ENCODE measurements around the gene PGGT1B.

Gene PGGT1B

GRCh38 chr5:115190388-115190787 is 72.3 kb downstream of the PGGT1B start:
- Histone ChIP-seq H3K27me3 (ENCODE audit: insufficient read depth, low read length, poor library complexity, severe bottlenecking) (no peaks in the 10 kb centered on the region), H3K9ac (ENCODE audit: low read depth, low read length, poor library complexity, severe bottlenecking) (no peak overlapping the region), H4K20me1 (ENCODE audit: insufficient read depth, low read length, poor library complexity, severe bottlenecking) (no peaks in the 10 kb centered on the region), H3K79me2 (ENCODE audit: insufficient read depth, low read length) (no peaks in the 10 kb centered on the region), H3F3A (ENCODE audit: low read depth) (no peaks in the 10 kb centered on the region), H3K4me2 (ENCODE audit: low read depth, low read length, poor library complexity, severe bottlenecking) (no peak overlapping the region), H3K4me1 (ENCODE audit: insufficient read depth, low read length, poor library complexity, severe bottlenecking) (no peaks in the 10 kb centered on the region), H2AFZ (ENCODE audit: low read length) (no peak overlapping the region), H3K36me3 (ENCODE audit: insufficient read depth, low read length) (no peaks in the 10 kb centered on the region), H3K4me3 (ENCODE audit: low read length, poor library complexity, severe bottlenecking) (no peak overlapping the region), H3K9me3 (ENCODE audit: insufficient read depth, low read depth, low read length) (no peaks in the 10 kb centered on the region), H3K9me2 (replicated peaks; ENCODE audit: low read depth, low read length) (no peaks in the 10 kb centered on the region)
- TF ChIP-seq EZH2phosphoT487 (IDR thresholded peaks at IDR 0.05; ENCODE audit: borderline replicate concordance): no peak
- TF ChIP-seq, protein P1, sequence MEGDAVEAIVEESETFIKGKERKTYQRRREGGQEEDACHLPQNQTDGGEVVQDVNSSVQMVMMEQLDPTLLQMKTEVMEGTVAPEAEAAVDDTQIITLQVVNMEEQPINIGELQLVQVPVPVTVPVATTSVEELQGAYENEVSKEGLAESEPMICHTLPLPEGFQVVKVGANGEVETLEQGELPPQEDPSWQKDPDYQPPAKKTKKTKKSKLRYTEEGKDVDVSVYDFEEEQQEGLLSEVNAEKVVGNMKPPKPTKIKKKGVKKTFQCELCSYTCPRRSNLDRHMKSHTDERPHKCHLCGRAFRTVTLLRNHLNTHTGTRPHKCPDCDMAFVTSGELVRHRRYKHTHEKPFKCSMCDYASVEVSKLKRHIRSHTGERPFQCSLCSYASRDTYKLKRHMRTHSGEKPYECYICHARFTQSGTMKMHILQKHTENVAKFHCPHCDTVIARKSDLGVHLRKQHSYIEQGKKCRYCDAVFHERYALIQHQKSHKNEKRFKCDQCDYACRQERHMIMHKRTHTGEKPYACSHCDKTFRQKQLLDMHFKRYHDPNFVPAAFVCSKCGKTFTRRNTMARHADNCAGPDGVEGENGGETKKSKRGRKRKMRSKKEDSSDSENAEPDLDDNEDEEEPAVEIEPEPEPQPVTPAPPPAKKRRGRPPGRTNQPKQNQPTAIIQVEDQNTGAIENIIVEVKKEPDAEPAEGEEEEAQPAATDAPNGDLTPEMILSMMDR (conservative IDR thresholded peaks at IDR 0.05; ENCODE audit: low read length): no peak

GRCh38 chr5:115189866-115190265 is 72.8 kb downstream of the PGGT1B start:
- Histone ChIP-seq H2AFZ (ENCODE audit: low read length) (no peak overlapping the region), H3K4me2 (ENCODE audit: low read depth, low read length, poor library complexity, severe bottlenecking) (no peak overlapping the region), H3K4me1 (ENCODE audit: insufficient read depth, low read length, poor library complexity, severe bottlenecking) (no peaks in the 10 kb centered on the region), H3K9ac (ENCODE audit: low read depth, low read length, poor library complexity, severe bottlenecking) (no peak overlapping the region), H3K36me3 (ENCODE audit: insufficient read depth, low read length) (no peaks in the 10 kb centered on the region), H4K20me1 (ENCODE audit: insufficient read depth, low read length, poor library complexity, severe bottlenecking) (no peaks in the 10 kb centered on the region), H3K9me2 (replicated peaks; ENCODE audit: low read depth, low read length) (no peaks in the 10 kb centered on the region), H3K27me3 (ENCODE audit: insufficient read depth, low read length, poor library complexity, severe bottlenecking) (no peaks in the 10 kb centered on the region), H3K9me3 (ENCODE audit: insufficient read depth, low read depth, low read length) (no peaks in the 10 kb centered on the region), H3F3A (ENCODE audit: low read depth) (no peaks in the 10 kb centered on the region), H3K79me2 (ENCODE audit: insufficient read depth, low read length) (no peaks in the 10 kb centered on the region), H3K4me3 (ENCODE audit: low read length, poor library complexity, severe bottlenecking) (no peak overlapping the region)
- TF ChIP-seq EZH2phosphoT487 (IDR thresholded peaks at IDR 0.05; ENCODE audit: borderline replicate concordance): no peak
- TF ChIP-seq, protein P1 (conservative IDR thresholded peaks at IDR 0.05; ENCODE audit: low read length): no peak

- no peaks in the 10 kb centered on the region for H3K9me2 ChIP-seq (replicated peaks; ENCODE audit: low read depth, low read length)
- no peaks in the 10 kb centered on the region for H4K20me1 ChIP-seq (ENCODE audit: insufficient read depth, low read length, poor library complexity, severe bottlenecking)
- H3K36me3 ChIP-seq (ENCODE audit: insufficient read depth, low read length): no peaks in the 10 kb centered on the region
- H2AFZ ChIP-seq (ENCODE audit: low read length): no peak overlapping the region
- no peak overlapping the region for H3K4me3 ChIP-seq (ENCODE audit: low read length, poor library complexity, severe bottlenecking)
- no peaks in the 10 kb centered on the region for H3K27me3 ChIP-seq (ENCODE audit: insufficient read depth, low read length, poor library complexity, severe bottlenecking)
- H3K9me3 ChIP-seq (ENCODE audit: insufficient read depth, low read depth, low read length): no peaks in the 10 kb centered on the region
- H3F3A ChIP-seq (ENCODE audit: low read depth): no peaks in the 10 kb centered on the region
- H3K4me1 ChIP-seq (ENCODE audit: insufficient read depth, low read length, poor library complexity, severe bottlenecking): no peaks in the 10 kb centered on the region
- TF ChIP-seq EZH2phosphoT487 (IDR thresholded peaks at IDR 0.05; ENCODE audit: borderline replicate concordance): no peak
- TF ChIP-seq, protein P1 (conservative IDR thresholded peaks at IDR 0.05; ENCODE audit: low read length): no peak
- H3K4me2 ChIP-seq (ENCODE audit: low read depth, low read length, poor library complexity, severe bottlenecking): no peak overlapping the region
- no peak overlapping the region for H3K9ac ChIP-seq (ENCODE audit: low read depth, low read length, poor library complexity, severe bottlenecking)
- H3K79me2 ChIP-seq (ENCODE audit: insufficient read depth, low read length): no peaks in the 10 kb centered on the region
These were observed 75.9 kb downstream of the PGGT1B start for GRCh38 chr5:115186794-115187193.

Data from Loucy (cell line).